NCI-H1694 (cell line): ENCODE measurements around the gene NR2C2AP.
"Not testable (repeated sequence)": the region's sequence is repeated elsewhere in the genome, so short reads cannot be mapped to it uniquely, and the experiment has no call there.

Source experiments
- DNase-seq: peaks from one replicate; lab custom pipeline; 2025; lab: John Stamatoyannopoulos, UW

The NR2C2AP gene

DNA sequence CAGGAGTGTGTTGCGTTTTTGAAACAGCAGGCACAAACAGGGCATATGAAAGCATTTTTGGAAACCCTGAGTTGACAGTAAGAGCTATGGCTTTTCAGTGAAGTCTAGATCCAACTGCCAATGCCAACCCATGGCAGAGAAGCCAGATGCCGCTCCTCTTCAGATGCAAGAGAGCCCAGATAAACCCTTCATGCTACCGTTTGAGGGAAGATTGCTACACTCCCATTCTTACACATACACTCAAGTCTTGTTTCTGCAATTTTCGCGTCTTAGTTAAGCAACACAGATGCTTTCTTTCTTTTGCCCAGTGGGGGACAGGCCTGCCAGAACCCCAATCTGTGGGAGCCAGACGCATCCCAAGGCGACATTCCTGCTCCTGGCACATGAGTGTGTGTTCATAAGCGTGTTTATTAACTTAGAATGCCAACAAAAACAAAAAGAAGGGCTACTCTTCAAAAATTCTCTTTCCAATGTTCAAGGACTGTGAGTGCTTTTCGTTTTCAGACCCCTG lies 21.7 kb downstream of the NR2C2AP start:
- no peak for DNase-seq

DNA sequence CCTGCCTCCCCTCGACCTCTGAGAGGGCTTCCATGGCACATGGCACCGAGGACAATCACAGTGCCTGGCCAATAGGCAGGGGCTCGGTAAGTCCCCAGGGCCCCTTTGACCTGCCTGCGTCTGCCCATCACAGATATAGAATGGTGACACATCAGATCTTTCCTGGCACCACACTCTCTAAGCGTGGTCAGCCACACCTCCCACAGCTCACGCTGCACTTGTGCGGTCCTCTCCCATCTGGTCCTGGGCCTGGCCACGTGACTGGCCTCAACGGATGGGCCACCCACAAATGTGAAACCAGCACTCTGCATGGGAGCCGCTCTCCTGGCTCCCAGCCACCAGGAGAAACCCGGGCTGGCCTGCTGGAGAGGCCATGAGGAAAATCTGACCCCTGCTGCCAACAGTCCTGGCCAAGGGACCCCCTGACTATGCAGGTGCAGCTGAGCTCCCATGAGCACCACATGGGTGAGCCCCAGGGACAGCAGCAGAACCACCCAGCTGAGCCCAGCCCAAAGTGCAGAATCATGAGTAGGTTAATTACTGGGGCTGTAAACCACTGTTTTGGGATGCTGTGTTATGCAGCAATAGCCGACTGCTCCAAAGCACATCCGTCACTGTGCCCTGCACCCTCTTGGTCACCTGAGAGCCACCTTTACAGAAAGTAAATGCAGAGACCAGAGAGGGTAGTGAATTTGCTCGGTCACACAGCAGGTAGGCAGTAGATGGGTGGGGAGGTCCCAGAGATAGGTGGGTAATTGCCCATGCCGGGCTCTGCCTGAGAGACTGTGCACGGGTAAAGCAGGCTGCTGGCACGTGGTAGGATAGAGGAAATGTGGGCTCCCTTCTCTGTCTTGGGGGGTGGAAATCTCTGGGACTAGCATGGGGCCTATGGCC lies 23.4 kb downstream of the NR2C2AP start:
- no peak for DNase-seq

DNA sequence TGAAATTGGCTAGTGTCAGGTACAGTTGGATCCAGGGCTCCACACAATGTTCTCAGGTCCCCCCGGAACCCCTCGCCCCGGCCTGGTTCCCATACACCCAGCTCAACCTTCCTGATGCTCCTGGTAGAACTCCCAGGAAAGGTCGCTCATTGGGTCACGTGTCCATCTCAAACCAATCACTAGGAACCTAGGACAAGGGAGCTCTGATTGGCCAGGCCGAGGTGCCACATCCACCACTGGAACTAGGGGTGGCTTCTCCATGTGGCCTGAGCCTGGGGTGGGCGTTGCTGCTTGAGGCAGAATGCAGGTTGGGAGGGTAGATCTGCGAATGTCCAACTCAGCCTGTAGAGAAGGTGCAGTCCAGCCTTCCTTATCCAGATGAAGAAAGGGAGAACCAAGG lies 26.3 kb downstream of the NR2C2AP start:
- no peak for DNase-seq

DNA sequence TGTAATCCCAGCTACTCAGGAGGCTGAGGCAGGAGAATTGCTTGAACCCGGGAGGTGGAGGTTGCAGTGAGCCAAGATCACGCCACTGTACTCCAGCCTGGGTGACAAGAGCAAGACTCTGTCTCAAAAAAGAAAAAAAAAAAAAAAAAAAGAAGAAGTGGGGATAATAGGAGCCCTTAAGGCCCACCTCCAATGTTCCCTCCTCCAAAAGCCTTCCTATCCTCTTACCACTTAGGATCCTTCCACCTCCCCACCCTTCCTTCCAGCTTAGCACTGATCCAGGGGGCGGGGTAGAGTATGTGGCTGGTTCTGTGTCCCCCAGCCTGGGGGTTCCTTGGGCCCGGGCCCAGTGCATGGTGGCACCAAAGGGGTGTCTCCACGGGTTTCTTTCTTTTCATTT lies 30.0 kb downstream of the NR2C2AP start:
- DNase-seq, result not testable (repeated sequence)

DNA sequence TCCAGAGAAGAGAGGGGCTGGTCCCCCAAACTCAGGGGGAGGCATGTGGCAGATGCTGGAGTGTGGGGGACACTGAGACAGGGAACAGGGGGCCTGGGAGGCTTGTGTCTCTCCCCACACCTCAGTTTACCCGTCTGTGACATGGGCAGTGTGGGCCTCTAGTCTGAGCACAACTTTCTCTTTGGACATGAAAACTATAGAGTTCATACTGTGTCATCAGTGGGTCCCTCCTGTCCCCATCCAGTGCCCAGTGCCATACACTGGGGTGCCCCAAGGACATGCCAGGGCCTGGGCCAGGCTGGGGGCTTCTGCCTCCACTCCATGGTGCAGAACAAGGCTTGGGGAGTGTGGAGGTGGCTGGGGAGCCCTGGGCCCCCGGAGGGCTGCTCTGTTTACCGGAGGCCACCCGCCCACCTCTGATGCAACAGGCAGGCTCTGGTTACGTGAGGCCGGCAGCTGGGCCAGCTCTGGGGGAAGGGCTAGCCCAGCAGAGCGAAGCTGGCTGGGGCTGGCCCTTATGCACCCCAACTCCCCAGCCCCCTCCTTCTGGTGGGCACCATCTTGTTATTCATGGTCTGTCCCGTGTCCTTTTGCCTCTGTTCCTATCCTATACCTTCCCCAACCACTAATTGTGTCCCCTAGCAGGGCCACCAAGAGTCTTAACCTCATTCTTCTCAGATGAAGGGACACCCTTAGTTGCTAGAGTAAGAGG lies 31.2 kb downstream of the NR2C2AP start:
- no peak for DNase-seq

DNA sequence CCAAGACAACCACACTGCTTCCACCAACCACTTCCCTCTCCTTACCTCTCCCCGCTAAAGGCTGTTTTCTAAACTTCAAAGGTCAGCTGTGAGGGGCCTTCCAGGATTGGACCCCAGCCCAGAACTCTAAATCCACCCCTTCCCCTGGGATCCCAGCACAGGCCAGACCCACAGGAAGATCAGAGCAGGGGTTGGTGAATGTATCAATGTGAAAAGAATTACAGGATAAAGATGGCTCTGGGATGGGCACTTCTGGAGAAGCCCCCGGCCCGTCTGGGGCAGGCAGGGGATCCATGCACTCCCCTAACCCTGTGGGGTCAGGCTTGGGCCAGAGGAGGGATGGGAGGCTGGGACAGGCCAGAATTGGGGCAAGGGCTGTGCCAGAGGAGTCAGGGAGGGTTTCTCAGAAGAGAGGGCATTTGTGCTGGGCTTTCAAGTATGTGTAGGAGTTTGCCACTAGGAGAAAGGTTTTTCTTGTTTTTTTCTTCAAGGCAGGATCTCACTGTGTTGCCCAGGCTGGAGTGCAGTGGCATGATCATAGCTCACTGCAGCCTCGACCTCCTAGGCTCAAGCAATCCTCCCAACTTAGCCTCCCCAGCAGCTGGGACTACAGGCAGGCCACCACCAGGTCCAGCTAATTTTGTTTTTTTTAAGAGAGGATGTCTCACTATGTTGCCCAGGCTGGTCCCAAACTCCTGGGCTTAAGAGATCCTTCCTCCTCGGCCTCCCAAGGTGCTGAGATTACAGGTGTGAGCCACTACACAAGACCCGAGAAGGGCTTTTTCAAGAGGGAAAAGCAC lies 32.1 kb downstream of the NR2C2AP start:
- DNase-seq, result no peak

DNA sequence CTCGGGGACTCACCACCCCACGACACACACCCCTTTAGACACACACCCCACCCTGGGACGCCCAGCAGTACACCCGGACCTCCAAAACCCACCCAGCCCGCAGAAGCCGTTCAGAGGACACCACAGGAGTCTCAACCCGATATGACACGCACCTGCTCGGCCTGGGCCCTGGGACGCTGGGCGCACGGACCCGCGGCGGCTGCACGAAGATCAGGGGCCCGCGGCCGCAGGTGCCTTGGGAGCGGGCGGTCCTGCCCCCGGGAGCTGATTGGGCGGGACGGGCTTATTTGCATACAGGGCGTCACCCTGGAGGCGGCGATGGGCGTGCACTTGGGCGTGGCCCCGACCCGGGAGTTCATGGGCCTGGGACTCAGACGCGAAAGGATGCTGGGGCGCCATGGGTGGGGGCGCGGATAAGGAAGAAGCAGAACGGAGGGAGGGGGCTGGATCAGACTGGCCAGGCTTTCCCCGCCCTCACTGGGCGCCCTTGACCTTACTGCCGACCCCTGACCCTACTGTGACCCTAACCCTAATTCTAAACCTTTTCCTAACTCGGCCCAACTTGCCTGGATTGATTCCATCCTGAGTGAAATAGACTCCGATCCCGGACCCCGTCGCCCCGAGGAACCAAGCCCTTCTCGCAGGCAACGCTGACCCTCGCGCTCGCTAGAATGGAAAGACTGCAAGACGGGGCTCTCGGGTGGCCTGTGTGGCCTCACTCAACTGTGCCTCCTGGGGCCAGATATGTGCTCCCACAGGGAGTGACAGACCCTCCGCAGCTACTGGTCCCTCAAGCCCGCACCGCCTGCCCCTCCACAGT lies 33.0 kb downstream of the NR2C2AP start, which contains the start of gene MEF2B:
TSS of gene MEF2B (minus strand) at position 211 of the 820 bp plus-strand sequence. CDS start 19,528 bp downstream, outside the sequence.
- no peak for DNase-seq

DNA sequence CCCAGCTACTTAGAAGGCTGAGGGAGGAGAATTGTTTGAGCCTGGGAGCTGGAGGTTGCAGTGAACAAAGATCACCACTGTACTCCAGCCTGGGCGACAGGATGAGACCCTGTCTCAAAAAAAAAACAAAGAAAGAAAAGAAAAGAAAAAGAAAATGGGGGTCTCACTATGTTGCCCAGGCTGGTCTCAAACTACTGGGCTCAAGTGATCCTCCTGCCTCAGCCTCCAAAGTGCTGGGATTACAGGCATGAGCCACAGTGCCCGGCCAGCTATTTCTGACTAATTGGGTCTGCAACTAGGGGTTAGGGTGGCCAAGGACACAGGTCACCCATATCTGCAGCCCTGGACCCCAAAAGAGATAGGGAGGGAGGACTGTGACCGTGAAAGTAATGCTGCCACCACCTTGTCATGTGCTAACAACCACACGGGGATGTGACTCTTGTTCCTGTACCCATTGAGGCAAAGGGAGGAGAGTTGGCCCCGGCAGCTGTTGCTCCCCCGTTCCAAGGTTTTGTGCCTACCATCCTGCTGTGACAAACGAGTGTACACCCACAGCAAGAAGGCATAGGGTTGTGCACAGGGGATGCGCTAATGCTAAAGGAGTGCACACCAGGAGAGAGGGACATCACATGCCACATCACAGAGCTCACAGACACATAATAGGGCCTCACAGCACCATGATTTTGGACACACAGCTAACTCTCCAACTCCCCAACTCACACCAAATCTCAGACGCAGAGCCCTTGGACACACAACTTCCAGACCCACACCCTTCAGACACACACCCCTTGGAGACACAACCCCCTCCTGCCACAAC lies 33.8 kb downstream of the NR2C2AP start:
- DNase-seq, result no peak

DNA sequence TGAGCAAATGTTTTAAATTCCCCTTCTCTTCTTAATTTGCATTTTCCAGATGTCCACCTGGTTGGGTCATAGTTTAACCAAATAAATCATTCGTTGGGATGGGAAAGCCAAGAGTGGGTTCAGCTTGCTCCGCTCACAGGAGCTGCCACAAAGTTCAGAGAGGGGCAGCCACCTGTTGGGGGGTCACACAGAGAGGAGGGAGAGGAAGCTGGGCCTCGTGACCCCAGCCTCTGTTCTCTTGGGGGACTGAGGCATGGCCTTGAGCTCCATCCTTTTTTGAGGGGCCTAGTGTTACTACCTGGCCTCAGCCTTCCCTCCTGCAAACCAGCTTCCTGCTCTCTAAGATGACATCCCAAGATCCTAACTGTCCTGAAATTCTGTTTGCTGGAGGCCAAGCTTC lies 35.6 kb downstream of the NR2C2AP start:
- DNase-seq, result no peak

DNA sequence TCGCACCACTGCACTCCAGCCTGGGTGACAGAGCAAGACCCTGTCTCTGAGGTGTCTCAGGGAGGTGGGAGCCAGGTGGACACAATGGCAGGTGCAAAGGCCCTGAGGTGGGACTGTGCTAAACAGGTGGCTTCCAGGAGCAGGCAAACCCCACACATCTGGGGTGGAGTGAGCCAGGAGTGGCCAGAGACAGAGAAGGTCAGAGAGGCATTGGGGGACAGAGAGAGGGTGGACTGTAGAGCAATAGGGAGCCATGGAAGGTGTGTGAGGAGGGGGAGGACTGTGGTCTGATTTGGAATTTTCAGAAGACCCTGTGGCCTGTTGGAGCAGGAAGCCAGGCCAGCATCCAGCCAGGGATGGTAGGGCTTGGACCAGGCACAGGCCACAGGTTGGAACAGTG lies 37.8 kb downstream of the NR2C2AP start:
- DNase-seq, result no peak

DNA sequence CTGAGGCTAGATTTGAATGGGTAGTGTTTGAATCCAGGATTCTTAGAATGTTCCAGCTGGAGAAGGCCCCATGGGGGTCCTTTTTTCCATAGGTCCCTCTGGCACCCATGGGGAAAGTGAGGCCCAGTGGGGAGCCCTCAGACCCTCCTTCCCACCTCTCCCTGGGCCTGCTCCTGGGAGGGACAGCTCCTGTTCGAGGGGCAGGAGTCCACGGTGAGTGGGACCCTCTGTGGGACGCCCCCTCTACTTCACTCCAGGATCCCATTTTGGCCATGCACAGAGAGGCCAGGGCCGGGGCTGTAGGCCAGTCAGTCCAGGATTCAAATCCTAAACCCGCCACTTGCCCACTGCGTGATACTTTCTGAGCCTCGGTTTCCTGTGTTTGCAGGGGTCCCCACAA lies 40.7 kb downstream of the NR2C2AP start:
- DNase-seq, result no peak

DNA sequence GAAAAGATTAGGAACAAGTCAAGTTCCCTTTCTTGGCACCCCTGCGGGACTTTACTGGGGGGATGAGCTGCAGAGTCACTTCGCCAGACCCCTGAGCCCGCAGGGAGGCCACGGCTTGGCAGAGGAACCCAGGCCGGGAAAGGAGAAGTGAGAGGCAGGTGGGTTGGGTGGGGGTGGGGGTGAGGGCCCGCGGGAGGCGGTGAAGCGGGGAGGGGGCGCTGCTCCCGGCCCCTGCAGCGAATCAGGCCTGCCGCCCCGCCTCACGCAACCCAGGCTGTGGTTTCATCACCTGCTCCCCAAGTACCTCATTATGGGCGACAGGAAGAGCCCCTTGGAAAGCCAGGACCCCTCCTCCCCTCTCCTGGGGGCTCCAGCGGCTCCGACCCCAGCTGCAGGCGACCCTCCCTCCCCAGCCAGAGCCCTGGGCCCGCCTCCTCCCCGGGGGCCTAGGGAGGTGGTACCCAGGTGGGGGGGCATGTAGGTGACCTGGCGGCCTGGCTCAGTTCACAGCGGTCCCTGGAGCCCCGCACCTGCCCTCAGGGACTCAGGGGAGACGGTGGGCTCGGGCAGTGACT lies 42.7 kb downstream of the NR2C2AP start:
- DNase-seq, result no peak

DNA sequence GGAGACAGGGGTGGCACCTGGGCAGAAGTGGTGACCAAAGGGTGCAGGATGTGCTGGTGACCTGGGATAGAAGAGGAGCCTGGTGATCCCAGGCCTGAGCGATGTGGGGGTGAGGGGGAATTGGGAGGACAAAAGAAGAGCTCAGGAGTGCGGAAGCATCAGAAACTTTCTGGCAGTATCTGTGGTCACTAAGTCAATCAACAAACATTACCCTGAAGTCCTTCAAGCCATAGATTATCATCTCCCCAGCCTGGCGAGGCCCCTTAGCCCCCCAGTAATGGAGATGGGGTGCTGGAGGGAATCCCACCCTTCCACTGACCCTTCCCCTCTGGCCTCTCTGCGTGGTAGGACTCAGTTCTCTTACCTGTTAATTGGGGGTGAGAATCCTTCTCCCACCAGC lies 43.7 kb downstream of the NR2C2AP start:
- no peak for DNase-seq

DNA sequence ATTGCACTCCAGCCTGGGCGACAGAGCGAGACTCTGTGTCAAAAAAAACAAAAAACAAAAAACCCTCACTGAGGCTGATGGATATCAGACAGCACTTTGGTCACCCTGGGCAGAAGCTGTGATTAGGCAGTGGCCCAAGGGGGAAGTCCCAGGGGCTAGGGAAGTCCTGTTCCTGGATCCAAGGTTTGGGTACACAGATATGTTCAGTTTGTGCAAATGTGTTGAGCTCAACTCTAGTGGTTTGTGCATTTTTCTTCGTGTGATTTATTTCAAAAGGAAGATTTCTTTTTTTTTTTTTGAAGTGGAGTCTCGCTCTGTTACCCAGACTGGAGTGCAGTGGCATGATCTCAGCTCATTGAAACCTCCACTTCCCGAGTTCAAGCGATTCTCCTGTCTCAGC lies 45.4 kb downstream of the NR2C2AP start:
- DNase-seq, result no peak

DNA sequence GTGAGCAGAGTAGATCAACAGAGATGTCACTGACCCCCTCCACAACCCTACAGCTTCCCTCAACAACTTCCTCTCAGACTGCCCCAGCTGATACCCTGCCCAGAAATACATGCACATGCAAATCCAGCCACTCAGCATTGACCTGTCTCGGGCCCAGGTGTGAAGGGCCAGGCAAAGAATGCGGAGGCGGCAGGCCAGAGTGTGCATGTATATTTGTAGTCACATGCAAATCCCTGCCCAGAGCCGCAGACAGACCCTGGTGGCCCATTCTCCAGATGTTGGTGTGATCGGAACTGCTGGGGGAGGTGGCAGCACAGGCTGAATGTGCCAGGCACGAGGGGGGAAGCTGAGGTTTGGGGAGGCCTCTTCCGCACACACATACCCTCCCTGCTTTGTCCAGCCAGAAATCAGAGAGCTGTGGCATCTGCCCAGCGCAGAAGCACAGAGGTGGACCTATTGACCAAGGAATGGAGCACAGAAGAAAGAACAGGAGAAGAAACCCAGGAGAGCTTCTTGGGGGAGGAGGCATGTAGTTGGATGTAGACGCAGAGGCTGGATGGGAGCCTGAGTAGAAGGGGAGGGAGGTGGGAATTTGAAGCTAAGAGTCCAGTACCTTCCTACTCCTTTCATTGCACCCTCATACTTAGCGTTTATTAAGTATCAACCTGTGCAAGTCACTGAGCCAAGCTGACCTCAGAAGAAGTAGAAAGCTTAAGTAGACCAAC lies 47.6 kb downstream of the NR2C2AP start:
- DNase-seq, result no peak

DNA sequence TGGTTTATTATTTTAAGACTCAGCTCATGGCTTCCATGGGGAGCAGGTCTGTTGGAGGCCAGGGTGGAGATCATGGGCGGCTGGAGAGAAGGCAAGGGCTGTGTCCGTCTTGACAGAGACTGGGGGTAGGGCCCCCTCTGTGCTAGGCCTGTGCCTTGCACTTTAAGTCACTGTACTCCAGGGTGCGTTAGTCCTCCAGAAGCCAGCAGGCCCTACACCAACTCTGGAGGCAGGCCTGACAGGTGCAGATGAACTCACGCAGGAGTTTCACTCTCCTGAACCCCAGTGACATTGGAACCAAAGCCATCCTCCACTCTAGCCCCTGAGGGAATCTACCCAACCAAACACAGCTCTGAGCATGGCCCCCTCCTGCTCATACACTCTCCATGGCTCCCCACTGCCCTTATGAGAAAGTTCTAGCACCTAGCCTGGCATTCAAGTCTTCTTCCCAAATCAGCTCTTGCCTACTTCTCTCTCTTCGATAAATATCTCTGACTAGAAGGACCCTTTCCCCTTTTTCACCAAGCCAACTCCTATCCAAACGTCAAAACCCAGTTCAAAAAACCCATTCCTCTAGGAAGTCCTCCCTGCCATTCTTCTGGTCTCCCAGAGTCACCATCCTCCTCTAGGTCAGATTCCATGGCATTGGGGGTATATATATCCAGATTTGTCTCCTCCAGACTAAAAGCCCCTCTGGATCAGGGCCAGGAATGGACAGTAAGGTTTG lies 48.3 kb downstream of the NR2C2AP start:
- DNase-seq, result no peak

DNA sequence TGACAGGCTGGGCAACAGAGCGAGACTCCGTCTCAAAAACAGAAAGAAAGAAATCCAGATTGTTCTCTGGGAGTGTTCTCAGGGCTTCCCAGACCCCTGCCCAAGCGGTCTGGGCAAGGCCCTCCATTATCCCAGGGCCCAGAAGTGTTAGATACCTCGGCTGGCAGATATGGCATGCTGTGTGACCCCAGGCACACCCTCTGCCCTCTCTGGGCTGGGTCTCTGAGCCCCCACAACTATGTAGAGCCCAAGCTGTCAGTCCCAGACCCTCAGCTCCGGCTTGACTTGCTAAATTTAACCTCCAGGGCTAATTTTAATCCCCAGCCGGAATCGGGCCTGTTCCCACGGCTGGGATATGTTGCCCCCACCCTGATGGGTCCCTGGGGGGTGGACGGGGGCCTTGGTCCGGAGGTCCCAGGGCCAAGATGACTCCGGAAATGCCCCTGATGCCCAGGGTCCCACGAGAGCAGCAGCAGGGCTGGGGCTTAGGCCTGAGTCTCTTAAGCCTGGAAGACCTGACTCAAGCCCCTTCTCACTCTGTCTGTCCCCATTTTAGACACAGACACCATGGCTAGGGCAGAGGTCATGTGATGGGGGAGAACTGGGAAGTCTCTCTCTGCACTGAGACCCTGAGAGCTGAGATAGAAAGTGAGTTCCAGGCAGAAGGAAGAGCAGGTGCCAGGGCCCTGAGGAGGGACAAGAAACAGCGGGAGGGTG lies 50.4 kb downstream of the NR2C2AP start:
- DNase-seq, result no peak

DNA sequence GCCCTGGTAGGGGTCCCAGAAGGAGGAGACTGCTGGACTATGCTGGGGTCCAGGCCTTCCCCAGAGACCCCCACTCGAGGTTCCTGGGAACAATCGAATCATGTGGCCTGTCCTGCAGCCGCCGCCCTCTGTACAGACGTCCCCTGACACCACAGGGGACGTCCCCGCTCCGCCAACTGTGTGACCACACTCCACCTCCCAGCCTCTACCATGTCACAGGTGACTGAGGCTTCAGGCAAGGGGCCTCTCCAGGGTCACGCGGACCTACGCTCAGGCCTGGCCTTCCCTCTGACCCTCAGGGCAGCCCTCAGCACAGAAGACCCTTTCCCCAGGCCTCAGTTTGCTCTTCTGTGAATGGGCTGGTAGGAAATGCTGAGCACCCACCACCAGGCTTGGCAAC lies 51.8 kb downstream of the NR2C2AP start:
- no peak for DNase-seq
